H9 (cell line): ENCODE results near the gene VEZT. TPM values are rescaled to one million over a fixed set of nuclear protein-coding genes. Genes with fewer than 3 reads are reported as not detected.

Experiments
- DNase-seq: peaks from one replicate; pipeline ENCODE4 v3.0.0-alpha.2; 2017
- H2AFZ ChIP-seq: one replicate; pipeline ENCODE4 v1.6.1; 2013; ENCODE audit warnings: mild to moderate bottlenecking, low read length, control low read depth, moderate library complexity
- H2AK5ac ChIP-seq: 2 replicates; pipeline ENCODE4 v1.6.1; 2013; ENCODE audit warnings: low read length, control low read depth, mixed read lengths; ENCODE audit not compliant: insufficient read length
- H2BK120ac ChIP-seq: one replicate; pipeline ENCODE4 v1.6.1; 2013; ENCODE audit warnings: low read depth, mild to moderate bottlenecking, low read length, control low read depth, inconsistent platforms; ENCODE audit not compliant: poor library complexity, severe bottlenecking
- H2BK12ac ChIP-seq: 2 replicates; pipeline ENCODE4 v1.6.1; 2013; ENCODE audit warnings: low read length, control low read depth, mixed read lengths, low read depth; ENCODE audit not compliant: insufficient read length
- H2BK15ac ChIP-seq: 2 replicates; pipeline ENCODE4 v1.6.1; 2013; ENCODE audit warnings: low read depth, low read length, control low read depth
- H2BK20ac ChIP-seq: one replicate; pipeline ENCODE4 v1.6.1; 2013; ENCODE audit warnings: low read depth, mild to moderate bottlenecking, low read length, control low read depth, inconsistent platforms; ENCODE audit not compliant: poor library complexity, severe bottlenecking
- H2BK5ac ChIP-seq: 2 replicates; pipeline ENCODE4 v1.6.1; 2013; ENCODE audit warnings: low read length, control low read depth, mixed read lengths; ENCODE audit not compliant: insufficient read length
- H3K14ac ChIP-seq: 2 replicates; pipeline ENCODE4 v1.6.1; 2013; ENCODE audit warnings: low read length, control low read depth; ENCODE audit not compliant: insufficient read depth
- H3K18ac ChIP-seq: 2 replicates; pipeline ENCODE4 v1.6.1; 2013; ENCODE audit warnings: low read depth, mild to moderate bottlenecking, mixed read lengths, low read length, control low read depth; ENCODE audit not compliant: insufficient read length
- H3K23ac ChIP-seq: 2 replicates; pipeline ENCODE4 v1.6.1; 2013; ENCODE audit warnings: low read length, control low read depth, mixed read lengths, low read depth; ENCODE audit not compliant: insufficient read length
- H3K23me2 ChIP-seq: 2 replicates; pipeline ENCODE4 v1.6.1; 2013; ENCODE audit warnings: low read depth, mild to moderate bottlenecking, mixed read lengths, low read length, control low read depth; ENCODE audit not compliant: insufficient read length, poor library complexity, severe bottlenecking
- H3K27ac ChIP-seq: 2 replicates; pipeline ENCODE4 v1.5.1; 2013; ENCODE audit warnings: low read length, control low read depth, mixed read lengths, low read depth; ENCODE audit not compliant: insufficient read length
- H3K27me3 ChIP-seq: 2 replicates; pipeline ENCODE4 v1.6.1; 2013; ENCODE audit warnings: low read length, control low read depth, inconsistent platforms; ENCODE audit not compliant: insufficient read depth
- H3K4ac ChIP-seq: 2 replicates; pipeline ENCODE4 v1.6.1; 2013; ENCODE audit warnings: low read depth, mild to moderate bottlenecking, control low read depth, inconsistent platforms, low read length, moderate library complexity
- H3K4me1 ChIP-seq: 2 replicates; pipeline ENCODE4 v1.6.1; 2013; ENCODE audit warnings: low read length, control low read depth, inconsistent platforms; ENCODE audit not compliant: insufficient read depth
- H3K4me2 ChIP-seq: 2 replicates; pipeline ENCODE4 v1.6.1; 2013; ENCODE audit warnings: low read length, control low read depth, mixed read lengths; ENCODE audit not compliant: insufficient read length, insufficient read depth
- H3K56ac ChIP-seq: 2 replicates; pipeline ENCODE4 v1.6.1; 2013; ENCODE audit warnings: low read depth, mild to moderate bottlenecking, mixed read lengths, low read length, control low read depth; ENCODE audit not compliant: insufficient read length
- H3K79me1 ChIP-seq: 2 replicates; pipeline ENCODE4 v1.6.1; 2013; ENCODE audit warnings: low read depth, mild to moderate bottlenecking, moderate library complexity, low read length, control low read depth, inconsistent platforms; ENCODE audit not compliant: insufficient read depth, poor library complexity, severe bottlenecking
- H3K79me2 ChIP-seq: 2 replicates; pipeline ENCODE4 v1.6.1; 2013; ENCODE audit warnings: low read length, control low read depth, inconsistent platforms; ENCODE audit not compliant: insufficient read depth
- H3K9ac ChIP-seq: 2 replicates; pipeline ENCODE4 v1.6.1; 2013; ENCODE audit warnings: low read length, control low read depth, mixed read lengths; ENCODE audit not compliant: insufficient read length; ENCODE audit errors: extremely low read depth
- H3K9me3 ChIP-seq: one replicate; pipeline ENCODE4 v1.6.1; 2013; ENCODE audit warnings: low read depth, low read length, inconsistent platforms; ENCODE audit not compliant: control insufficient read depth
- H3T11ph ChIP-seq: one replicate; pipeline ENCODE4 v1.6.1; 2013; ENCODE audit warnings: mild to moderate bottlenecking, low read length, control low read depth, inconsistent platforms
- H4K20me1 ChIP-seq: one replicate; pipeline ENCODE4 v1.6.1; 2013; ENCODE audit not compliant: control insufficient read depth, insufficient read length, insufficient read depth
- H4K5ac ChIP-seq: 2 replicates; pipeline ENCODE4 v1.6.1; 2013; ENCODE audit warnings: low read depth, mild to moderate bottlenecking, mixed read lengths, low read length, control low read depth; ENCODE audit not compliant: insufficient read length
- H4K8ac ChIP-seq: replicated peaks from 2 replicates; pipeline ENCODE4 v1.6.1; 2013; ENCODE audit warnings: low read length, control low read depth, mixed read lengths, low read depth; ENCODE audit not compliant: insufficient read length
- H4K91ac ChIP-seq: 2 replicates; pipeline ENCODE4 v1.6.1; 2013; ENCODE audit warnings: low read depth, mild to moderate bottlenecking, moderate library complexity, mixed read lengths, low read length, control low read depth; ENCODE audit not compliant: insufficient read length
- H3K27ac Mint-ChIP-seq, 3 experiments: 2 replicates in 2 of 3; 3 replicates in 1 of 3; pipeline ENCODE4 v1.8.0; 2020 to 2021; ENCODE audit warnings: mixed read lengths in 3 of 3, mild to moderate bottlenecking in 1 of 3, moderate library complexity in 1 of 3
- H3K27me3 Mint-ChIP-seq: 2 replicates; pipeline ENCODE4 v1.8.0; 2021; ENCODE audit warnings: low read depth, mild to moderate bottlenecking, moderate library complexity, mixed read lengths
- H3K36me3 Mint-ChIP-seq, 3 experiments: 2 replicates in 2 of 3; 3 replicates in 1 of 3; pipeline ENCODE4 v1.8.0; 2020 to 2021; ENCODE audit warnings: low read depth in 3 of 3, mixed read lengths in 3 of 3; ENCODE audit not compliant: insufficient read depth in 1 of 3
- H3K4me1 Mint-ChIP-seq, 2 experiments: 2 replicates each; pipeline ENCODE4 v1.8.0; 2020; ENCODE audit warnings: mixed read lengths in 2 of 2
- H3K4me3 Mint-ChIP-seq, 2 experiments: 2 replicates in 1 of 2; 3 replicates in 1 of 2; pipeline ENCODE4 v1.8.0; 2020 to 2021; ENCODE audit warnings: mild to moderate bottlenecking in 2 of 2, mixed read lengths in 2 of 2, moderate library complexity in 1 of 2
- H3K9me3 Mint-ChIP-seq, 2 experiments: 2 replicates in 1 of 2; 3 replicates in 1 of 2; pipeline ENCODE4 v1.8.0; 2020; ENCODE audit warnings: mild to moderate bottlenecking in 2 of 2, mixed read lengths in 2 of 2, moderate library complexity in 1 of 2
- CTCF ChIP-seq: fragments of 200-600 bp; sonication (generic); conservative IDR thresholded peaks from 3 replicates; pipeline ENCODE4 v1.8.0; 2021; ENCODE audit warnings: antibody characterized with exemption, mild to moderate bottlenecking
- WGBS: extraction: QIAGEN DNeasy Blood & Tissue Kit; methylation state at CpG from one replicate; pipeline ENCODE4 v1.1.7; 2013; ENCODE audit warnings: missing lambda C conversion rate, low lambda C conversion rate, mixed read lengths; ENCODE audit not compliant: insufficient read length; ENCODE audit errors: extremely low coverage; 5-methylcytosine and 5-hydroxymethylcytosine counted together
- total RNA-seq: library from RNA; stranded (reverse); gene quantifications from 2 replicates; pipeline ENCODE4 v1.2.1, GENCODE V29; 2021

Gene VEZT
- total RNA-seq, 1 experiment from 2014 or later: 69.8 TPM

GRCh38 chr12:95258151-95258550 lies 40.5 kb downstream of the VEZT start:
- Histone ChIP-seq H2BK120ac (no peak overlapping the region), H3K56ac (no peak overlapping the region), H3K79me1 (peaks cover 6% of the 10 kb centered on the region), H2BK12ac (no peak overlapping the region), H3K9ac (no peak overlapping the region), H2BK5ac (no peak overlapping the region), H4K91ac (no peak overlapping the region), H3K14ac (no peak overlapping the region), H3K27ac (no peak overlapping the region), H4K5ac (no peak overlapping the region), H3K4ac (no peak overlapping the region), H4K20me1 (no peaks in the 10 kb centered on the region), H2AFZ (no peak overlapping the region), H3K79me2 (no peaks in the 10 kb centered on the region; the same call in 1 of the 2 replicates), H2BK15ac (no peak overlapping the region), H4K8ac (no peak overlapping the region), H3K9me3 (no peaks in the 10 kb centered on the region), H3K4me2 (no peak overlapping the region), H3T11ph (no peak overlapping the region), H3K27me3 (no peaks in the 10 kb centered on the region), H2BK20ac (no peak overlapping the region), H3K4me1 (no peaks in the 10 kb centered on the region; the same call in 1 of the 2 replicates), H3K18ac (no peak overlapping the region), H3K23ac (no peak overlapping the region), H2AK5ac (no peak overlapping the region), H3K23me2 (no peaks in the 10 kb centered on the region)
- no CpG with 5 or more reads among the region's 2 CpGs for WGBS
- Mint-ChIP-seq H3K4me3 (no peak overlapping the region), H3K4me1 (peaks cover 41% of the 10 kb centered on the region in 2 experiments), H3K9me3 (no peaks in the 10 kb centered on the region), H3K27me3 (no peaks in the 10 kb centered on the region), H3K36me3 (peaks cover 23 to 45% (median 37%) of the 10 kb centered on the region in 3 experiments; a peak in 6 of 7 replicates), H3K27ac (peak overlapping the region in 2 of 3 experiments; percentile 31 to 95; a peak in 3 of 7 replicates)
- DNase-seq: no peak
- TF ChIP-seq CTCF: no peak
